HEK293T (cell line): ENCODE measurements around the gene POU2F3.

Source experiments
- L3MBTL2 ChIP-seq: fragments of 450-650 bp; conservative IDR thresholded peaks from 2 replicates; pipeline ENCODE4 v1.6.1; 2016; ENCODE audit warnings: mild to moderate bottlenecking
- LEF1 ChIP-seq: fragments of 450-650 bp; IDR thresholded peaks from 2 replicates; pipeline ENCODE4 v1.6.1; 2017; ENCODE audit warnings: mild to moderate bottlenecking, borderline replicate concordance
- SP1 ChIP-seq: fragments of 450-650 bp; IDR thresholded peaks from 2 replicates; pipeline ENCODE4 v1.6.1; 2017

GRCh38 chr11:120205596-120206161, 34.3 kb upstream of the POU2F3 start:
- TF ChIP-seq SP1 (no peak), LEF1 (no peak), L3MBTL2 (no peak)
